GM21529 (cell line): ENCODE measurements around the gene STARD13.

Source experiments
- ATAC-seq: cut with Tn5 transposase; IDR thresholded peaks from one replicate; pipeline ENCODE4 v1.9.1; 2021; ENCODE audit not compliant: unreplicated experiment

Gene STARD13

GRCh38 chr13:33310245-33311038, 24.9 kb upstream of the STARD13 start:
- no peak for ATAC-seq

- no peak for ATAC-seq
Measured at GRCh38 chr13:33308863-33309262, 23.3 kb upstream of the STARD13 start.

GRCh38 chr13:33307843-33308242, 22.3 kb upstream of the STARD13 start:
- no peak for ATAC-seq

- no peak for ATAC-seq
Measured at GRCh38 chr13:33303855-33304597, 18.5 kb upstream of the STARD13 start.

GRCh38 chr13:33299626-33300025, 14.1 kb upstream of the STARD13 start:
- ATAC-seq, result no peak

- ATAC-seq, result no peak
Measured at GRCh38 chr13:33296793-33297425, 11.4 kb upstream of the STARD13 start.

GRCh38 chr13:33292712-33293111, 7.2 kb upstream of the STARD13 start:
- ATAC-seq, result no peak

GRCh38 chr13:33290421-33290965, 4.9 kb upstream of the STARD13 start:
- no peak for ATAC-seq

GRCh38 chr13:33289966-33290365, 4.4 kb upstream of the STARD13 start:
- ATAC-seq, result no peak

- ATAC-seq, result no peak
Measured at GRCh38 chr13:33287142-33287882, 1.8 kb upstream of the STARD13 start.

GRCh38 chr13:33286128-33286527, 573 bp upstream of the STARD13 start:
- no peak for ATAC-seq

- ATAC-seq, result peak; percentile 21
Measured at GRCh38 chr13:33284916-33285315, 639 bp downstream of the STARD13 start.

GRCh38 chr13:33284031-33284430, 1.5 kb downstream of the STARD13 start:
- ATAC-seq, result no peak

GRCh38 chr13:33283195-33283911, 2.2 kb downstream of the STARD13 start:
- ATAC-seq, result no peak

GRCh38 chr13:33281951-33282595, 3.5 kb downstream of the STARD13 start:
- ATAC-seq, result no peak

GRCh38 chr13:33280923-33281322, 4.6 kb downstream of the STARD13 start:
- ATAC-seq, result no peak

GRCh38 chr13:33280279-33280905, 5.2 kb downstream of the STARD13 start:
- no peak for ATAC-seq

GRCh38 chr13:33279414-33280278, 5.9 kb downstream of the STARD13 start:
- ATAC-seq, result no peak
